GM21786 (cell line): ENCODE data around the gene EXOSC7.

ENCODE experiments used
- ATAC-seq: cut with Tn5 transposase; IDR thresholded peaks from one replicate; pipeline ENCODE4 v1.9.1; 2021; ENCODE audit not compliant: unreplicated experiment

EXOSC7 gene

DNA sequence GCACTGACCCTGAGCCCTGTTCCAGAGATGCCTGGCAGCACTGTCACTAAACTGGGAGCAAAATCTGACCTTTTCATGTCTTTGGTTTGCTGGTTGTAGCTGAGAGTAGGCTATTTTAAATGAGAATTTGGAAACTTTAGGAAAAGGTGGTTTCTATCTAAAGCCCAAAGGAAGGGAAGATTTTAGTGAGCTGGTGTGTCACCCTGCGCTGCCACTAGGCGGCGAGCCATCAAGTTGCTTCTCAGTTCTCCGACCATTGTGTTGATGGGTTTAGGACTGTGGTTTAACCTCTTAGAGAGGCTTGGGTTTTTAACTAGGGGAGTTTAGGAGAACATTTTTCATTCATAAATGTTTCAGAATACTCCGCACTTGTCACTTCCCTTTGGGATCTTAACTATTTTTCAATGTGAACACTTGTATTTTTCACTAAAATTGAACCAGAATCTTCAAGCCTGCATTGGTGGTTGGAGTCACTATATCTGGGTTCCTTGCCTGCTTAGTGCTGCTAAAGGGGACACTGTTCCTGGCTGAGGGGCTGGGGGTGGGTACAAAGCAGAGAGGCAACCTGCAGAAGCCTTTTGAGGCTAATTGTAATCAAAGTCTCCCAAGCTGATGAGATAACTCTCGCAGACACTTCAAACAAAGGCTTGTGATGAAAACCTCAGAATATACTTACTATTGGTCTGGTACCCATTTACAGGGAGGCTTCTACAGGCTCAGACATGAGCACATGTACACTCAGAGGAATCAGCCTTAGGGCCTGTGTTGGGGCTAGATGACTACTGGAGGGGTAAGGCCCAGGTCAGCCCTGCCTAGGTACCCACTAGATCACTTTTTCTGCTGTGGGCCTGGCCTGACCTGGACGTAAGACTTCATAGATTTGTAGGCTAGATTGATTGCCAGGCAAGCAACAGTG lies 16.8 kb downstream of the EXOSC7 start:
- no peak for ATAC-seq

DNA sequence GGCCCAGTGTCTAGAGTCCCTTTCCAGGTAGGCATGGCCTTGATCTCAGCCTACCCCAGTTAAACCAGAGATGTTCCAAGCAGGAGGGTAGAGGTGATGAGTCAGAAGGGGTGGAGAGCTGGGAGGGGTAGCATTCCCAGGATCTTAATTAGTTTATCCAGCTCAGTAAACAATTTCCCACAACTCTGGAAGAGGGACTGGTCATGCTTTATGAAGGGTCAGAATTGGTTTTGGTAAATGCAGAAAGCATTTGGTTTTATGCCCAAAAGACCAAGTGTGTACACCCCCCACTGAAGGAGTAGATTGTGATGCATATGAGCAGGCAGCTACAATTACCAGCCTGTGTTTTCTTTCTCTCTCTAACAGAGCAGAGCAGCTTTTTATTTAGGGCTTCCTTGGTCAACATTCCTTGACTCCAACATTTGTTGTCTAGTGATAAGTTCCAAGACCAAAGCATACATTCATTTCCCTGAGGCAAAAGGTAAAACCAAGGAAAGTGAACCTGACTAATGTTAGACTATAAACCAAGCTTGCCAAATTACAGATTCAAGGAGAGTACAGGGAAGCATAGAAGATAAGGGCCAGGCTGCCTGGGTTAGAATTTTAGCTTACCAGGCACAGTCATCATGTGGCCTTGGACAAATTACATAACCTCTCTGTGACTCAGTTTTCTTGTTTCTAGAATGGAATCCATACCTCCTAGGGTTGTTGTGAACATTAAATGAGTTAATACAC lies 17.6 kb downstream of the EXOSC7 start:
- ATAC-seq: no peak

DNA sequence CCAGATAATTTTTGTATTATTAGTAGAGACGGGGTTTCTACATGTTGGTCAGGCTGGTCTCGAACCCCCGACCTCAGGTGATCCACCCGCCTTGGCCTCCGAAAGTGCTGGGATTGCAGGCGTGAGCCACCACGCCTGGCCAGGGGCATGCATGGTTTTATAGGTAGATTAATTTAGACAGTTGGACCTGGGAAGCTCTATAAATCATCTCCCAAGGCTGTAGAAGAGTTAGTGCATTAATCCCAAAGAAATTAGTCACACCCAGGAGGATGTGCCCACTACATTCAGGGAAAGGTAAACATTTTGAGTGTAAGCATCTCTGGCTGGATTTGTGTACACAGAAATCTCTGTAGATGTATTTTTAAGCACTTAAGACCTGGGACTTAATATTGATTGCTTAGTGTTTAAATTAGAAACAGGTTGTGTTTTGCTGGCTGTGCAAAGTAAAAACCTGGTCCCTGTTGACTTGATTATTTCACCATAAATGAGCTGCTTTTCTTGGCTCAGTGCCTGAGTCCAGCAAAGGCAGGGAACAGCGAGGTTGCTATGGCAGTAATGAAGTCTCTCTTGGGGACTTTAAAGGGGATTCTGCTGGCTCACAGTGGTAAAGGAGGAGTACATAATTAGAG lies 19.2 kb downstream of the EXOSC7 start:
- ATAC-seq: no peak

DNA sequence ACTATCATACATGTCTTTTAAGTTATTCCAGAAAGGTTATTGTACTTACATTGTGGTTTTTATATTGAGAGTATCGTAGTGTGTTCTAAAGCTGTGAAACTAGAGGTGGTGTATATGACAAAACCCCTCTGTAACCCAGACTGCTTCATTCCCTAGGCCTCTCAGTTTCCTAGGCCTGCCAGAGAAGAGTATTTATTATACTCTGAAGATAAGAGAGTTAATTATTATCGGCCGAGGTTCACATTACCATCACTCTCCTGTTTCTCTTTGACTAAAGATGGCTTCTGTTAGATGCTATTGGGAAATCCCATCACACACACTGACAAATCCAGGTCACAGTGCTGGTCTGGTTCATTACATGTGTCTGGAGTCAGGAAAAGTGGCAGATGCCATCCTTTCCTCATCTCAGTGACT lies 20.5 kb downstream of the EXOSC7 start:
- ATAC-seq: peak; percentile 69

DNA sequence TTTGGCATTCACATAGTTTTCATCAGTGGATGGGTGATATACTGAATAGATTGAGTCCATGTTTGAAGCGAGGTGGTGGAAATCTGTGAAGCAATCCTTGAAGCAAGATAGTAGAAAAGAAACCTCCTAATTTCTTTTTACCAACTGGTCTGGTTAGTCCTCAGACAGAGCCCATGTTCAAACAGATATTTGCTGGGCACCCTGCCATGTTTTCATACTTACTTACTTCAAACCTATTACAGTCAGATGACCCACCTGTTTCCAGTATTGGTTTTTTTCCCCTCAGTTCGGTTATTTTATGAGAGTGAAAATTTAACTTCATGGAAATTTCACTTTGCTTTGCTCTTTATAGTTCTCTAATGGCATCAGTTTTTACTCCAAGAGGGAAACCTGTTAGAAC lies 23.7 kb downstream of the EXOSC7 start:
- ATAC-seq: no peak

DNA sequence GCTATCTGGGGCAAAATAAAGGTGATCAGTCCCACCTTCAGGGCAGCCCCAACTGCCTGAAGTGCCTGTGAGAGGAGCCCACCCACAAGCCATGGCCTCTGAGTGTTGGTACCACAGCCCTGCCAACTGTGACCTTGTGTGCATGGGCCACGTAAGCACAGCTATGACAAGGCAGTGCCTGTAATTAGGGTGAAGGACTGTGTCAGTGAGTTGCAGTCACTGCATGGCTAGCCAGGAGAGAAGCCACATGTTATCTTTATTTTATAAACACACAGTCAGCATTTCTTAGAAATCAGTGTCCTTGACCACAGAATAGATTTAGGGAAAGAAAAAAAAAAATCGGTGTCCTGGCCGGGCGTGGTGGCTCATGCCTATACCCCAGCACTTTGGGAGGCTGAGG lies 24.8 kb downstream of the EXOSC7 start:
- ATAC-seq: no peak

DNA sequence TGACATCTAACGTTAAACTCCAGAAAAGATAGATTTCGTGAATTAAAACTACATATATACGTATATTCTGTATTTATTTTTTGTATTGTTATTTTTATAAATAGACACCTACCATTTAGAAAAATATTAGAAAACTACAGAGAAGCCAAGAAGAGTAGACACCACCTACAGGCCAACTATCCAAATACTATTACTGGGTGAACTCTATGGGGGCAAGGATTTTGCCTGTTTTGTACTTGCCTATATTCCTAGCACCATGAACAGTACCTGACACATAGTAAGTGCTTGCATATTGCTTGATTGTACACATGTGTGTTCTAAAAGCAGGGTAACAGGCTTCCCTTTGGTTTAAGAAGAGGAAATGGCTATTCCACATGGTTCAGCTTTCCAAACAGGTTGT lies 25.7 kb downstream of the EXOSC7 start:
- ATAC-seq: no peak

DNA sequence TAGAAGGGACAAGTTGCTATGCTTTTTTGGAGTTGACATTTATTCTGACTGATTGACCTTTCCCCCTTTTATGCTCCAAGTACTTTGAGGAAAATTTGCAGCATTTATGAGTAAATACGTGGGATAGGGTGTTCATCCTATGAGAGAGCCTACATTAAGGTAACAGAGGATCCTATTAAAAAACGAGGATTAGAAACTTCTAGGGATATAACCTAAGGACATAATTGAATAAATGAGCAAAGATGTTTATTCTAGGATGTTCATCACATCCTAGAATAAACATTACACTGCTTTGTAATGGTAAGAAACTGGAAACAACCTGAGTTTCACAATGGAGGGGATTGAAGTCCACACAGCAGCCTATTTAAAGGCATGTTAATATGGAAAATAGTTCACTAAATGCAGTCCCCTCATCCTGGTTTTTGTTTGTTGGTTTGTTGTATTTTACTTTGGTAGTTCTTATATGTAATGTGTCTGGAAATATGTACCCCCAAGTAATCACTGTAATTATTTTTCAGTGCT lies 26.2 kb downstream of the EXOSC7 start:
- ATAC-seq: no peak

DNA sequence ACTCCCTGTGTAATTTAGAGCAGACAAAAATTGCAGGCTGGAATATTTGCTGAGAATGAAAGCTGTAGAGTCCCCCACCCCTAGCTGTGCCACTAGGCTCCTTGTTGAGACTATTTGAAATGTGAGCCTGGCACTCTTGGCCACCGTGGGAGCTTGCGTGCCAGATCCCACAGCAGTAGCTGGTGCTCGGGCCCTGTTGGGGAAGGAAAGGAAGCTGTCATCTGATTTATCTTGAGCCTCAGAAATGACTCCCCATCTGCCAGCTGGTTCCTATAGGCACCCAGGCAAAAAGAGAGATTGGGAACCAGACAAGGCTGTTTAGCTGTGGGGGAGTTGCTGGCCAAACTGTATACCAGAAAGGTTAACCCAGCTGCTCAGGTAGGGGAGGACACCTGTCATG lies 26.7 kb downstream of the EXOSC7 start:
- ATAC-seq: no peak

DNA sequence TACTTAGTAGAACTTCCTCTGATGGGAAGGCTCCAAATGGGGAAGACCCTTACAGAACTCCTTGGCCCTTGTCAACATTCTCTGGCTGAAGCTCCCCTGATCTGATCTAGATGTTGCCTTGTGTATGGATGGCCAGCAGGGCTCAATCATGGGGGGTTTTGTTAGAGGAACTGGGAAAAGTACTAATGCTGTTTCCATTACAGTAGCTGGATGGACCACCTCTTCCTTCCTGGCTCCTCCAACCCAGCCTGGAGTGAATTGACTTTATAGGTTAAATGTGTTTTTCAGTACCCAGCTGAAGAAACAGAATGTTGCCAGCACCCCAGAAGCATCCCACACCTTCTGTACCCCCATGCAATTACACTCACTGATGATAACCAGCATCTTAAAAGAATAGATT lies 27.4 kb downstream of the EXOSC7 start:
- ATAC-seq: no peak

DNA sequence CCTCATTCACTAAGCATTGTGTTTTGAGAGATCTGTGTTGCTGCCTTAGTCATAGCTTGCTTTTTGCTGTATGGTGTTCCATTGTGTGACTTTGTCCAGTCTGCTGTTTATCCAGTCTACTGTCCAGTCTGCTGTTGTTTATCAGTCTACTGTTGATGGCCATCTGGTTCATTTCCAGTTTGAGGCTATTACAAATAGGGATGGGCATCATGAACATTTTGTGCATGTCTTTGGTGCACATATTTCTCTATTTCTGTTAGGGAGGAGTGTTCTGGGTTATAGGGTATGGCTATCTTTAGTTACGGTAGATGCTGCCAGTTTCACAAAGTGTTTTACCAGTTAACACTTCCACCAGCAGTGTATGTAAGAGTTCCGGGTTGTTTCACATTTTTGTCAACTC lies 27.8 kb downstream of the EXOSC7 start:
- ATAC-seq: no peak

DNA sequence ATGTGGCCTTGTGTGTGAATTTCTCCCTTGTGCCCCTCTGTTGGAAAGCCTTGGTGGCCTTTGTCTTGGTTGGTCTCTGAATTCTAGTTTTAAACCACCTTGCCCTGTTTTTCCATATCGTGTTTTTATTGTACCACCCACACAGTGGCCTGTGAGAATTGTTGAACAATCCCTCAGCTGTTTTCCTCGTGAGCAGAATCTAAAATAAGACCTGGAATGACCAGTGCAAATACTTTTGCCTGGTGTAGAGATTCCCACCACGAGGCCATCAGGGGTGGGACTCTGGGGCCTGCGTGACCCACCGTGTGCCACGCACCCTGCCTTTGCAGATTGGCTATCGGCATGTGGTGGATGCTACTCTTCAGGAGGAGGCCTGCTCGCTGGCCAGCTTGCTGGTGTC lies 31.0 kb downstream of the EXOSC7 start:
- no peak for ATAC-seq

DNA sequence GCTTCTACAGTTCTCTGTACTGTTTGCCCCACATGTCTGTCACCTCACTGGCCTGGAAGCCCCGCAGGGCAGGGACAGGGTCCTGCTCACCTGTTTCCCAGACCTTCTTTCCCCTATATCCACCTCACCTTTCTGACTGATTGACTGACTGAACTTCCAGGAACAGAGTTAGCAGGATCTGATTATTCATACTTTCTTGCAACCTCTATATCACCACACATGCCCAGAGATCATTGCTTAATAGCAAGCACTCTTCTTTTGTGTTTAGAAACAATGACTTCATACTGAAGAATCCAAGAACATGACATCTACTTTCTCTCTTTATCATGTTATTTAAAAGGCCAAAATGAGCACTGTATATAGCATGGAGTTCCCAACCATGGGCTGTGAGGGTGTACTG lies 32.1 kb downstream of the EXOSC7 start:
- no peak for ATAC-seq

DNA sequence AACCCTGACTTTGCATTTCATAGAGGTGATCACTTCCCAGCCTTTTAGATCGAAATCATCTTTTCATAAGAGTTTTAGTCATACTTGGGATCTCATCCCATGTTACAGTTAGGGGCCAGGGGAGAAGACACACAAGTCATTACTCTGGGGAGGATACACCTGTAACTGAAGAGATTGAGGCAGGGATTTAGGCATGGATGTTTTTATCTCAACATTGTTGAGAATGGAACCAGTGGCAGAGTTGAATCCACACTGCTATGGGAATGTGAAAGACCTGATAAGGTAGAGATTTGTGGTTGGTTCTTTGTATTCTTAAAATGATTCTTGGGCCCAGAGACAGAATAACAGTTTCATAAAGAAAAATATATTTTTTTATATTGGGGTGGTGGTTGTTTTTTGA lies 33.8 kb downstream of the EXOSC7 start:
- no peak for ATAC-seq

DNA sequence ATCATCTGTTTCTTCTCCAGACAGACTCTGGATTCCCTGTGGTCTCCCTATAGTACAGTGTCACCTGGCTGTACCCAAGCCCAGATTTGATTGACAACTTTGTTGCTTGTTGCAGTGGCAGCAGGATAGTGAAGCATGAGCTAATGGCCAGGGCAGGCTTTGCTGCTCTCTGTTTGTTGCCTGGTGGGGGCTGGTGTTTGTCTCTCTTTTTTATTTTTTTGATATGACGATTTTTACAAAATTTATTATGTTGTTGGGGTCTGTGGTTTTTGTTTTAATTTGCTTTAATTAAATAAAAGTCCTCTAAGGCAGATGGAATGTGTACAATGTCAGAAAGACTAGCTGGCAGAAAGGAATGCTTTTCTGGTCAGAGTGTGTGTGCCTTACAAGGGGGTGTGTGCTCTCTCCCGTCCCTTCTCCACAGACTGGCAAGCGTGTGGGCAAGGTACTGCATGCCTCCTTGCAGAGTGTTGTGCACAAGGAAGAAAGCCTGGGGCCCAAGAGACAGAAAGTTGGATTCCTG lies 34.8 kb downstream of the EXOSC7 start:
- no peak for ATAC-seq

DNA sequence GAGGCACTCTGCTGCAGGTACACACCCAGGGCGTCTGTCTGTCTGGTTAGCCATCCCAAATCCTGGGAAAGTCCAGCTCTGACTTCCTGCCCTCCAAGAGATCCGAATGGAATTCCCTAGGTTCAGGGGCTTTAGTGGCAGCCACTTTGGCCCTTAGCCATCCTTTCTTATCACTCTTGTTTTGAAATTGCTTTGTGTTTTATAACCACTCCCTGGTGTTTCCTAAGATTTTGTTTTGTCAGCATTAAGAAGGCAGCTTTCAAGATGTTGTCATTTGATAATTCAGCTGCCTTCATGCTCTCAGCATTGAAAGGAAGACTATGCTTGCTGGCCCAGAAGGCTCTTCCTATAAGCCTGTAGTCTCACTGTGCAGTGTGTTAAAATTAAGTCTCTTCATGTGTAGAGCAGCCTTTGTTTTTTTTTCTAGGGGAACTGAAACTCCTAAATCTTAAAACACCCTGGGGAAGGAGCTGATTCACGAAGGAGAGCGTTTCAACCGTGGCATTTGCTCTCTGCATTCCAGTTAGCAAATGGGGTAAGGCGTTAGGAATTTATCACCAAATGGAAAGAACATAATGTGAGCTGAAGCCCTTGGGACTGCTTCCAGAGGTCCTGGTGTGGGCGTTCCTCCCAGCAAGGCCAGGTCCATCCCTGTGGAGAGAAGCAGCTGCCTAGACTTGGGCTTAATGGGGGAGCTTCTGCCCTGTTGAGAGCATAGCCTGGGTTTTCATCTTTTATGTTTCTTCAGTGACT lies 35.9 kb downstream of the EXOSC7 start:
- no peak for ATAC-seq

DNA sequence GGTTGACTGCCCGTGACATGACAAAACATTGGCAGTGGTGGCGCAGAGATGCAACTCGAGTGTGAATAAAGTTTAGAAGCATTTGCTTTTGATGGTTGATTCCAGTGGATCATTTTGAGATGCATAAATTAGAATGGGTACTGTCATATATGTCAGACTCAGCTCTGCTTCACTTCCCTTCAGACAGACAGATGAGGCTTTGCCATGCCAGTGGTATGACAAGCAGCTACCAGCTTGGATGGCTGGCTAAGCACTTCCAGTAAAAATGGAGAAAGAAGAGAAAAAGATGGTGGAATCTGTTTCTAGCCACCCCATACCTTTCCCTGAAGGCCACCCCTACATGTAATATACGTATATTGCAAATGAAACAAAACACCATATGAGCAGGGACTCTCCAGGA lies 36.5 kb downstream of the EXOSC7 start:
- no peak for ATAC-seq

DNA sequence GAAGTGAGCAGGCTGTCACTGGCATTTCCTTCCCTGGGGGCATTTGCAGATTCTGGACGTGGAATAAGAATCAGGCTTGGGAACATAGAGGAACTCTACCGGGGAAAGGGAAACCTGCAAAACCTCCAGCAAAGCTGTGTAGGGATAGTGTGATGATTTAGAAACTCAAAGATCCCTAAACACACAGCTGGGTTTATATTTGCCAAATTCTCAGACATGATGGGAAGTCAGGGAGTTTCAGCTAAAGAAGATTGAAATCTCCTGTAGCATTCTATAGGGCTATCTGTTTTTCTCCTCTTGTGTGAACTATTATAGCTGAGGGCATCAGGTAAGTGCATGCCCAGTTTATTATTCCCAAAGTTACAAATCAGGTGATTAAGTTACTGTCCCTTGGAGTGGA lies 40.9 kb downstream of the EXOSC7 start:
- ATAC-seq: no peak

DNA sequence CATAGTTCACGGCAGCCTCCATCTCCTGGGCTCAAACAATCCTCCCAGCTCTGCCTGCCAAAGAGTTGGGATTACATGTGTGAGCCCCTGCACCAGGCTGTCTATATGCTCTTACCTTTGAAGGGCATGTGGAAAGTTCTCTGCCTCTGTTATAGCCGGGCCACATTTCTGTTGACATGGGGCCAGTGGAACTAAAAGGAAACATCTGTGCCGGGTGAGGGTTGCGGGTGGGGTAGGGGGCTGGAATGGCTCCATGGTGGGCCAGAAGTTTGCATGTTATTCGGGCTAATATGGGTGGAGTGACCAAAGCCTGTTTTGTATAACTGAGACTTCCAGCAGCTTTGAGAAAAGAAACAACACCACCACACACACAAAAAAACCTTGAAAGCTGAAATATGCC lies 41.8 kb downstream of the EXOSC7 start:
- no peak for ATAC-seq

DNA sequence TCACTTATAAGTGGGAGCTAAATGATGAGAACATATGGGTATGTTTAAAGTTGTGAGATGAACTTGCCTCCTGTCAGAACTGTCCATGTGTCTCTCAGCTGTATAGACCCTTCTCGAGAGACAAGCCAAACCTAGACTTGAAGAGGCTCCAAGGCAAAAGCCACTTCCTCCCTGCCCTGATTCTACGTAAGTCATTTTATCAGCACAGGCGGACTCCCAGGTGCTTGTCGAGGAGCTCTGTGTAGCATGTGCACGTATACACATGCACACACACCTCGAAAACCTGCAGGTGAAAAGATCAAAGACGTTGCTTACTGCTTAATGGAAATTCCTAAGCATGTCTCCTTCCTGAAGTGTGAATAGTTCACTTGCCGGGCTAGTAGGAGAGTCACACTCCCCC lies 44.5 kb downstream of the EXOSC7 start:
- ATAC-seq: no peak
